Left lung (tissue), 10 donors: Measurements from ENCODE around the gene BTBD17. TPM values are rescaled to one million over a fixed set of nuclear protein-coding genes. Genes with fewer than 3 reads are reported as not detected.

Experiments used
- ATAC-seq: fragments of 200-7000 bp; cut with Tn5 transposase; one replicate; pipeline ENCODE4 v1.9.1; 2020; ENCODE audit warnings: moderate library complexity
- DNase-seq, 4 donors: peaks; one replicate each; pipeline ENCODE4 v3.0.0-alpha.2; 2013 to 2020
- H3K27ac ChIP-seq, 2 donors: fragments of 200-600 bp; sonication (generic) in 1 of 2; one replicate each; pipeline versions ENCODE4 v1.5.0 to v1.8.0; 2020 to 2021
- H3K27me3 ChIP-seq, 2 donors: fragments of 200-600 bp; sonication (generic) in 1 of 2; one replicate each; pipeline versions ENCODE4 v1.5.0 to v1.8.0; 2020 to 2021
- H3K36me3 ChIP-seq, 2 donors: fragments of 200-600 bp; sonication (generic) in 1 of 2; one replicate each; pipeline versions ENCODE4 v1.5.0 to v1.8.0; 2020 to 2021
- H3K4me1 ChIP-seq, 2 donors: fragments of 200-600 bp; one replicate each; pipeline ENCODE4 v1.8.0; 2021
- H3K4me3 ChIP-seq, 2 donors: fragments of 200-600 bp; sonication (generic) in 1 of 2; one replicate each; pipeline versions ENCODE4 v1.5.0 to v1.8.0; 2020 to 2021; ENCODE audit warnings: mild to moderate bottlenecking in 1 of 2
- H3K9me3 ChIP-seq, 2 donors: fragments of 200-600 bp; sonication (generic) in 1 of 2; one replicate each; pipeline versions ENCODE4 v1.5.0 to v1.8.0; 2020 to 2021
- intact Hi-C, 2 donors: fragments of 100-400 bp; cut with DNase I; formaldehyde crosslinking; loops; one replicate each; pipeline versions ENCODE4 v1.11.2 to v1.14.2; 2022
- polyA plus RNA-seq, 6 donors: library from polyadenylated mRNA; unstranded; fragments of 120-200 nt; gene quantifications; one replicate each; pipeline ENCODE4 v1.2.1, GENCODE V29; 2013; ENCODE audit not compliant: insufficient read length in 6 of 6
- total RNA-seq, 2 donors: library from RNA; stranded (reverse); fragmentation: NEBNext Ultra II Directional; extraction: Animal tissue kit (Norgen Biotek cat#: 25700); gene quantifications; one replicate each; pipeline ENCODE4 v1.2.1, GENCODE V29; 2021
- TF ChIP-seq, protein P1 (sequence below), 2 donors: fragments of 200-600 bp; sonication (generic) in 1 of 2; IDR thresholded peaks; one replicate each; pipeline versions ENCODE4 v1.5.0 to v1.8.0; 2021; ENCODE audit warnings: antibody characterized with exemption in 2 of 2
- donor health status: DM: no; HTN: yes; CAD: no.
- donor health status: DM: no; HTN: no; CAD: no.

BTBD17 gene
- total and polyA plus RNA-seq, 8 donors, result 0.60 to 1.2 (median 1.0) TPM; not detected in 2

DNA sequence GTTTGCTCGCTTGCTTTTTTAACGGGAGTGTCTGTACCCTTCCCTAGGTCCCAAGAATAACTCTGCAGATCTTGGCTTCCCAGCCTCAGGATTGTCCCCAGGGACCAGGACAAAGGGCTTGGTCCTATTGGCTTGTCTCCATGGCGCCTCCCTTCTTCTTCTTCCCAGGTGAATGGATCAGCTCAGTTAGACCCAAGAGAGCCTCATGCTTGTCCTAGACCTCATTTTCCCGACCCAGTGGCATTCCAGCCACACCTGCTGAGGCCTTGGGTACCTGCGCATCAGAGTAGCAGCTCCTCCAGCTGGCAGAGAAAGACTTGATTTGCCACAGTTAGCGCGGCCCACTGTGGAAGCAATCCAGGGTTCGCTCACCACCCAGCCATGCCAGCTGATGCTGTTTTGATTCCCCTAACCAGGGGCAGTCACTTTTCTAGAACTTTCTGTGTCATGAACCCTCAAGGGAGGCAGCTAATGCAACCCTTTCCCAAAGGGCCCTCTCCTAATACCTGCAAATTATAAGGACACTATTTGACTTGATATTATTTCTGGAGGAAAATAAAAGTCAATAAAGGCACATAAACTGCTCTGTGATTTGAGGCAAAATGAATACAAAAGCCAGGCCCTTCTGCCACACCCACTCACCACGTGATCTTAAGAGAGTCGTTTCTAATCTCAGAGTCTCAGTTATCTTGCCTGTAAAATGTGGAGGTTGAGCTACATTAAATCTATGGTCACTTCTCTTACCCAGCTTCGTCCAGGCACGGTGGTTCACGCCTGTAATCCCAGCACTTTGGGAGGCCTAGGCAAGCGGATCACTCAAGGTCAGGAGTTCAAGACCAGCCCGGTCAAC lies 19.5 kb upstream of the BTBD17 start:
- peaks cover 11 to 15% of the 10 kb centered on the region in 2 donors for H3K4me1 ChIP-seq
- H3K27me3 ChIP-seq, result peaks cover 0 to 16% of the 10 kb centered on the region in 2 donors
- H3K4me3 ChIP-seq, result no peak overlapping the region
- no peaks in the 10 kb centered on the region for H3K9me3 ChIP-seq
- intact Hi-C loops, result loop anchor here in 1 of 2 donors (10.0 kb wide), 1 partner anchor 74 kb away; no protein-coding TSS in a partner anchor
- H3K27ac ChIP-seq, result no peak overlapping the region
- TF ChIP-seq, protein P1, sequence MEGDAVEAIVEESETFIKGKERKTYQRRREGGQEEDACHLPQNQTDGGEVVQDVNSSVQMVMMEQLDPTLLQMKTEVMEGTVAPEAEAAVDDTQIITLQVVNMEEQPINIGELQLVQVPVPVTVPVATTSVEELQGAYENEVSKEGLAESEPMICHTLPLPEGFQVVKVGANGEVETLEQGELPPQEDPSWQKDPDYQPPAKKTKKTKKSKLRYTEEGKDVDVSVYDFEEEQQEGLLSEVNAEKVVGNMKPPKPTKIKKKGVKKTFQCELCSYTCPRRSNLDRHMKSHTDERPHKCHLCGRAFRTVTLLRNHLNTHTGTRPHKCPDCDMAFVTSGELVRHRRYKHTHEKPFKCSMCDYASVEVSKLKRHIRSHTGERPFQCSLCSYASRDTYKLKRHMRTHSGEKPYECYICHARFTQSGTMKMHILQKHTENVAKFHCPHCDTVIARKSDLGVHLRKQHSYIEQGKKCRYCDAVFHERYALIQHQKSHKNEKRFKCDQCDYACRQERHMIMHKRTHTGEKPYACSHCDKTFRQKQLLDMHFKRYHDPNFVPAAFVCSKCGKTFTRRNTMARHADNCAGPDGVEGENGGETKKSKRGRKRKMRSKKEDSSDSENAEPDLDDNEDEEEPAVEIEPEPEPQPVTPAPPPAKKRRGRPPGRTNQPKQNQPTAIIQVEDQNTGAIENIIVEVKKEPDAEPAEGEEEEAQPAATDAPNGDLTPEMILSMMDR (IDR thresholded peaks at IDR 0.05), result no peak
- no peak for DNase-seq
- H3K36me3 ChIP-seq, result no peaks in the 10 kb centered on the region
- ATAC-seq, result no peak

DNA sequence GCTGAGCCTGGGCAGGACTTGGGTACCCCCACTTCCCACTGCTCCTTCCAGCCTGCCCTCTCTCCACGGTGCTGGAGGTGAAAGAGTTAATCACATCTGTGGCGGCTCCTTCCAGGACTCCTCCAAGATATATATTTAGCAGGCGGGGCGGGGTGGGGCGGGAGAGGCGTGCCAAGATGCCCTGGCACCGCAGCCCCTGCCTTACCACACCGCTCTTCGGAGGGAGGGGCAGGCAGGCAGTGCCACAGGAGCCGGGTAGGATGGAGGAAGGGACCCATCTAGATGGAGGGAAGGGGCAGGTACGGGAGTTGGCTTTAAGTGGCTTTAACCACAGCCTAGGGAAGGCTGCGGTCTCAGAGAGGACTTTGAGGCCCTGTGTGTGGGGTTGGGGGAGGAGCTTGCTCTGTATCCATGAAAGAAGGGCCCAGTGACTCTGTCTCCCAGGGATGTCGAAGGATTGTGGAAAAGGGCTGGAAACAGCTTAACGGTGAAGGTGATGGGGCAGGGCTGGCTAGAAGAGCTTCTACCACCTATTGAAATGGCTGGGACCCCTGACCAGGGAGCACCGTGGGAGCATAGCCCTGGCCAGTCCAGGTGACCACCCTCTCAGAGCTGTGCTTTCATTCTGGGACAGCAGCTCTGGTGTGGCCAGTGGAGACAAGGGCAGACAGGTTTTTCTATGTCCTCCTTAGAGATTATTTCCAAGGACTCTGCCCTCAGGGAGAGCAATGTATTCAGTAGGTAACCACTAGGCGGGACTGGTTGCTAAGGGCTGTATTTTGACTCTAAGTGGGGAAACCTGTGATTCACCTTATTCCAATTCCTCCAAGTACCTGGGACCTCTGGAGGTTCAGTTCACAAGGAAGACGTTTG lies 18.7 kb upstream of the BTBD17 start:
- Histone ChIP-seq H3K4me1 (peaks cover 11 to 15% of the 10 kb centered on the region in 2 donors), H3K36me3 (no peaks in the 10 kb centered on the region), H3K9me3 (no peaks in the 10 kb centered on the region), H3K4me3 (no peak overlapping the region), H3K27ac (peak overlapping the region in 1 of 2 donors; percentile 18), H3K27me3 (peaks cover 0 to 16% of the 10 kb centered on the region in 2 donors)
- intact Hi-C loops, result loop anchor here in 1 of 2 donors (10.0 kb wide), 1 partner anchor 74 kb away; no protein-coding TSS in a partner anchor
- TF ChIP-seq, protein P1 (IDR thresholded peaks at IDR 0.05), result no peak
- DNase-seq (peak in 1 of 4 donors; percentile 60), ATAC-seq (peak; percentile 81)

DNA sequence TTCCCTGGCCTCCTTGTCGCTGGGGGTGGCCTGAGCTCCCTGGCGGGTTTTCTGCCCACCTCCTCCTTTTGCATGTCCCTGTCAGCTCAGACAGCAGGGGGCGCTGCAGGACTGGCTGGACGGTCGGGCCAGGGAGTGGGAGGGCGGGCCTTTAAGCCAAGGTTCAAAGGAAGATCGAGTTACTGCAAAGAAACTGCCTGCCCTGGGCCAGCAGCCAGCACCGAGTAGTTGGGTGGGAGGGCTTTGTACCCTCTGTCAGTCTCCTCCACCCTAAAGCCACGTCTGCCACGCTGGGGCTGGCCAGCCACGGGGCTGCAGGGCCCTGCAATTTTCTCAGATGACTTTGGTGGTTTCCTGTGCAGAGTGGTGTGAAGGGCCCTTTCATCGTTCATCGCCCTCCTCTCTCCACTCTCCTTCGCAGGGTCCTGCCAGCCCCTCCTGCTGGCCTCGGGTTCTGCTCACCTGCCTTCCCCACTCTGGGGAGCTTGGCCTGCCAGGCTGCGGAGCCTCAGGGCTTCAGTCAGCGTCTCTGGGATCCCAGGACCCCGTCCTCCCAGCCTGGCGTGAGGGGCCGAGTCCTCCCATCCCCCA lies 17.9 kb upstream of the BTBD17 start:
- peaks cover 0 to 16% of the 10 kb centered on the region in 2 donors for H3K27me3 ChIP-seq
- no peak overlapping the region for H3K4me3 ChIP-seq
- H3K9me3 ChIP-seq, result no peaks in the 10 kb centered on the region
- H3K4me1 ChIP-seq, result peaks cover 11 to 15% of the 10 kb centered on the region in 2 donors
- peak overlapping the region in 1 of 2 donors; percentile 18 for H3K27ac ChIP-seq
- TF ChIP-seq, protein P1 (IDR thresholded peaks at IDR 0.05), result peak; percentile 80 to 95
- peak; percentile 92 for ATAC-seq
- no peaks in the 10 kb centered on the region for H3K36me3 ChIP-seq
- DNase-seq, result peak; percentile 90 to 98 (median 94)
- intact Hi-C loops, result loop anchor here (2.0 to 10.0 kb wide), 2 partner anchors 75 to 79 kb away; no protein-coding TSS in a partner anchor

DNA sequence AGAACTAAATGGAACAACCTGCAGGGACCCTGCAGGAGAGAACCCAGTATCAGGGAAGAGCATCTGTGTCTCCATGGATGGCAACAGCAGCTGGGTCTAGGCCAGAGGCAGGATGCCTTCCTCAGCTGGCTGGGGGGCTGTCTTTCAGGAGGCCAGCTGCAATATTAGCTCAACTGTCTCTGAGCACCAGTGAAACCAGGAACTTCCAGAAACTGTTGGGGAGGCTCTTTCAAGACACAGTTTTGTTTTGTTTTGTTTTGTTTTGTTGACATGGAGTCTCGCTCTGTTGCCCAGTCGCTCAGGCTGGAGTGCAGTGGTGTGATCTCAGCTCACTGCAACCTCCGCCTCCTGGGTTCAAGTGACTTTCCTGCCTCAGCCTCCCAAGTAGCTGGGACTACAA lies 13.2 kb upstream of the BTBD17 start:
- DNase-seq, result no peak
- Histone ChIP-seq H3K36me3 (no peaks in the 10 kb centered on the region), H3K27ac (no peak overlapping the region), H3K27me3 (peaks cover 0 to 24% of the 10 kb centered on the region in 2 donors), H3K4me1 (peaks cover 4 to 7% of the 10 kb centered on the region in 2 donors), H3K9me3 (no peaks in the 10 kb centered on the region), H3K4me3 (no peak overlapping the region)
- TF ChIP-seq, protein P1 (IDR thresholded peaks at IDR 0.05), result no peak
- intact Hi-C loops, result no loop called here
- ATAC-seq, result no peak
